HG03354 (cell line): Measurements from ENCODE around the gene RPS18.
"Not testable (repeated sequence)": the region's sequence is repeated elsewhere in the genome, so short reads cannot be mapped to it uniquely, and the experiment has no call there.

Source experiments
- ATAC-seq: cut with Tn5 transposase; IDR thresholded peaks from one replicate; pipeline ENCODE4 v1.9.1; 2021; ENCODE audit warnings: mild to moderate bottlenecking; ENCODE audit not compliant: unreplicated experiment, poor library complexity, severe bottlenecking

RPS18 gene

DNA sequence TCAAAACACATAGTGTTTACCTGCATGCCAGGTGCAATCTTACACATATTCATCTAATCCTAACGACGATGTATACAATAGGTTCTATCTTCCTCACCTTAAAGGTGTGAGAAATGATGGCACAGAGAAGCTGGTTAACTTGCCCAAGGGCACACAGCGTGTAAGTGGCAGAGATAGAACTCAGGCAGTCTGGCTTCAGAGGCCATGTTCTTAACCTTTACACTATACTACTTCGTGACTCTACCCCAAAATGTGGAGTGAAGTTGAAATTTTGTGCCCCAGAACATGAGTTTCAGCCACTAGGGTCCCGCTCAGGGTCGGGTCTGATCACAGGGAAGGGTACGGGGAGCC is 783 bp upstream of the RPS18 start:
- peak; percentile 22 for ATAC-seq

DNA sequence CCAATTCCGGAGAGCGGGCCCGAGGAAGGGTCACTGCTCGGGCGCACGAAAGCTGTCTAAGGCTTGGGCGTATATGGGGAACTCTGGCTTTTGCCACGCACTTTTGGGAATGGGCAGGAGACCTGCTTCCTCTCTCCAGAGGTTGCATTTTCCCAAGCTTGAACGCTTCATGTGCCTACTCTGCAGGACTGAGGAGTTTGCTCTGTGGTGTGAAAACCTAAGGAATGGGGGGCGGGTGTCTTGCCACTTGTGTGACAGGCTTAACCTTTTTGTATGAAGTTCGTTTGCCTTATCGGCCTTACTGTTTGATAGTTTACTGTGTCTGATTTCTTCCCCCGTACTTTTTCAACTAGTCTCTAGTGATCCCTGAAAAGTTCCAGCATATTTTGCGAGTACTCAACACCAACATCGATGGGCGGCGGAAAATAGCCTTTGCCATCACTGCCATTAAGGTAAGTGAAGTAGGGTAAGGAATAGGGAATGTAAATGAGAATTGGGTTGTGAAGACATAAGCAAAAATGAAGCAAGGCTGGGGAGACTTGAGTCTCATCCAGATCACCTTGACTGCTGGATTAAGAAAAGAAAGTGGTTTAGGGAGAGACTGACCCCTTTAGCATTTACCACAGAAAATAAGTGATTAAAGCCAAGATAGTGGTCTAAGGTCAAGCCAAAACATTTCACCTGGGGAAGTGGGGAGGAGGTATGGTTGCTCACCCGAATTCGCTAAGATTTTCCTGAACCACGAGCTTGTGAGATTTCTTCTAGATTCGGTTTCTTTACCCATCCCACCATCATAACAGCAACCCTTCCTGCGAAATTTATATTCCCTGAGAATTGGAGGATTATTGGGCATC is 627 bp downstream of the RPS18 start:
- ATAC-seq: peak; percentile 21

- no peak for ATAC-seq
Observed at GRCh38 chr6:33273129-33273923, 1.5 kb downstream of the RPS18 start.

GRCh38 chr6:33273924-33274902 is 2.3 kb downstream of the RPS18 start:
- ATAC-seq: no peak

- not testable (repeated sequence) for ATAC-seq
Observed at GRCh38 chr6:33275795-33276580, 4.1 kb downstream of the RPS18 start.

- no peak for ATAC-seq
Observed at GRCh38 chr6:33276581-33276863, 4.6 kb downstream of the RPS18 start.

- ATAC-seq: peak; percentile 59
Observed at GRCh38 chr6:33276864-33277662, 5.2 kb downstream of the RPS18 start, which contains the start of gene B3GALT4. B3GALT4 (plus strand) TSS chr6:33277123; CDS start chr6:33277420, 297 bp downstream.

- no peak for ATAC-seq
Observed at GRCh38 chr6:33277663-33278391, 6.0 kb downstream of the RPS18 start.

GRCh38 chr6:33278392-33278741 is 6.5 kb downstream of the RPS18 start:
- no peak for ATAC-seq

GRCh38 chr6:33278810-33279209 is 6.9 kb downstream of the RPS18 start:
- ATAC-seq: no peak

- ATAC-seq: no peak
Observed at GRCh38 chr6:33279257-33279695, 7.4 kb downstream of the RPS18 start.

- no peak for ATAC-seq
Observed at GRCh38 chr6:33279971-33280511, 8.2 kb downstream of the RPS18 start.

DNA sequence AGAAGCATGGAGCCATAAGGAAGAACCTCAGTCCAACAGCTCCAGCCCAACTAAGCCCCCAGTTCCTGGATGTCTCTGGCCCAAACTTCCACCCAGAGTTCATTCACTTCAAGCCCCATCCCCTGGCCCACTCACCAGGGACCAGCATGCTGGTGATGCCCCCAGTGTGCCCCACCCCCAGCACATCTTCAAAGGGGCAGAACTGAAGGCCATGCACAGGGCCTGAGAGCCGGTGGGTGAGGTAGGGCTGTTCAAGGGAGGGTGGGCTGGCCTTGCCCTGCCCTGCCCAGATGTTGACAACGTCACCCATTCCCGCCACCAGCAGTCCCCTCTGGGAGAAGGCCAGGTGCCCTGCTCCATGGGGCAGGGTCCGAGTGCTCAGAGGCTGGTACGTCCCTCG is 8.7 kb downstream of the RPS18 start:
- no peak for ATAC-seq

- not testable (repeated sequence) for ATAC-seq
Observed at GRCh38 chr6:33285214-33285613, 13.3 kb downstream of the RPS18 start.

GRCh38 chr6:33286946-33287914 is 15.4 kb downstream of the RPS18 start:
- ATAC-seq: no peak

DNA sequence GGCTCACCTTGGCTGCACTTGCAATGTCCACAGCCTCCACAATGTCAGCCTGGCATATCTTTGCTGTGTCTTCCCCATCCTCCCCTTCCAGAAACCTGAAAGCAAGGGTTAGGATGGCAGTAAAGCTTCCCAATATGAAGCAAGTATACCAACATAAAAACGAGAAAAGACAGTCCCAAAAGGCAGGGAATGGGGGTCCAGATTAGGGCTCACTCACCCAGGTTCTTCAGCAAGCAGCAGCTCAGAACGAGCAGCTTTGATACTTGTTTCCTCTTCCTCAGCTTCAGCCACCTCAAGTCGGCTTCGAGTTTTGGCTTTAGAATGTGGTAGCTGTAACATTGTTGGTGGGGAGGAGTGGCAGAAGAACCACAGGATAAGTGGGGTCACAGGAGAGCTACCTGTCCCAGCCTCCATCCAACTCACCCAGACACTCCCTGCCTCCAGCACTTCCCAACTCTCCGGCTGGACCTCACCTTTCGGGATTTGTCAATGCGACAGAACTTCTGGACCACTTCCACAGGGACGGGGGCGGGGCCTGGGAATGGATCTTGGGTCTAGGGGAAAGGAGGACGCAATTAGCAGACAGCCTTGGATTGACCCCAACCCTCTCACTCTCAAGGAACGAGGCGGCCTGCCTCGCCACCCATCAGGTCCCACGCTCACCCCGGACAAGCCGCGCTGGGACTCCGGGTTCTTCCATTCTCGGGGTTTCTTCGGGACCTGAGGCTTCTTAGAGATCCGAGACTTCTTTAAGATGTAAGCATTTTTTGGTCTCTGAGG is 16.5 kb downstream of the RPS18 start:
- no peak for ATAC-seq
